ENCODE measurements around the gene KDM2A.

GRCh38 chr11:67095214-67095507 is 23.9 kb upstream of the KDM2A start:
- TF ChIP-seq POLR2A (IDR thresholded peaks at IDR 0.05) = no peak
- TF ChIP-seq, protein P1, sequence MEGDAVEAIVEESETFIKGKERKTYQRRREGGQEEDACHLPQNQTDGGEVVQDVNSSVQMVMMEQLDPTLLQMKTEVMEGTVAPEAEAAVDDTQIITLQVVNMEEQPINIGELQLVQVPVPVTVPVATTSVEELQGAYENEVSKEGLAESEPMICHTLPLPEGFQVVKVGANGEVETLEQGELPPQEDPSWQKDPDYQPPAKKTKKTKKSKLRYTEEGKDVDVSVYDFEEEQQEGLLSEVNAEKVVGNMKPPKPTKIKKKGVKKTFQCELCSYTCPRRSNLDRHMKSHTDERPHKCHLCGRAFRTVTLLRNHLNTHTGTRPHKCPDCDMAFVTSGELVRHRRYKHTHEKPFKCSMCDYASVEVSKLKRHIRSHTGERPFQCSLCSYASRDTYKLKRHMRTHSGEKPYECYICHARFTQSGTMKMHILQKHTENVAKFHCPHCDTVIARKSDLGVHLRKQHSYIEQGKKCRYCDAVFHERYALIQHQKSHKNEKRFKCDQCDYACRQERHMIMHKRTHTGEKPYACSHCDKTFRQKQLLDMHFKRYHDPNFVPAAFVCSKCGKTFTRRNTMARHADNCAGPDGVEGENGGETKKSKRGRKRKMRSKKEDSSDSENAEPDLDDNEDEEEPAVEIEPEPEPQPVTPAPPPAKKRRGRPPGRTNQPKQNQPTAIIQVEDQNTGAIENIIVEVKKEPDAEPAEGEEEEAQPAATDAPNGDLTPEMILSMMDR (IDR thresholded peaks at IDR 0.05) = no peak

Data from prostate gland (tissue), 2 donors.